GM12878 (cell line): Measurements from ENCODE around the gene MGAT1. TPM values are rescaled to one million over a fixed set of nuclear protein-coding genes. Genes with fewer than 3 reads are reported as not detected.

ENCODE experiments used
- BHLHE40 ChIP-seq, 2 experiments: fragments of 450-650 bp in 1 of 2; IDR thresholded peaks; 2 replicates each; pipeline ENCODE4 v1.6.1; 2011 to 2017; ENCODE audit warnings: low read depth in 2 of 2, borderline replicate concordance in 1 of 2, improper control_type of control experiment in 1 of 2, low read length in 1 of 2, mild to moderate bottlenecking in 1 of 2
- GABPA ChIP-seq: IDR thresholded peaks from 2 replicates; pipeline ENCODE4 v1.6.1; 2014; ENCODE audit warnings: antibody characterized with exemption, low read depth, mild to moderate bottlenecking, inconsistent platforms
- NFYA ChIP-seq: IDR thresholded peaks from 2 replicates; pipeline ENCODE4 v1.6.1; 2011; ENCODE audit warnings: low read depth, mild to moderate bottlenecking, low read length, improper control_type of control experiment, borderline replicate concordance
- POLR2A ChIP-seq: IDR thresholded peaks from 2 replicates; pipeline ENCODE4 v1.6.1; 2011; ENCODE audit warnings: low read depth, mild to moderate bottlenecking, low read length
- TCF12 ChIP-seq: IDR thresholded peaks from 2 replicates; pipeline ENCODE4 v1.6.1; 2011; ENCODE audit warnings: low read depth, mild to moderate bottlenecking, low read length
- polyA plus RNA-seq, 11 experiments: library from polyadenylated mRNA; depleted of rRNA in 4 of 11; unstranded in 6 of 11; stranded (reverse) in 5 of 11; fragments of >200 nt; fragmentation: Nextera tagmentation in 4 of 11; fragmentation: Illumina TruSeq in 1 of 11; extraction: Ambion mirVana in 4 of 11; extraction: Trizol in 1 of 11; gene quantifications; 1 replicate in 1 of 11; 2 replicates in 10 of 11; pipeline versions ENCODE4 v1.2.1 to v1.2.3, GENCODE V29; 2011 to 2016; ENCODE audit warnings: inconsistent platforms in 2 of 11, missing spikeins in 2 of 11, low read depth in 1 of 11
- total RNA-seq, 4 experiments: library from RNA; depleted of rRNA in 3 of 4; stranded (reverse); fragments of >200 nt in 3 of 4; fragmentation: Illumina TruSeq in 1 of 4; extraction: Trizol in 1 of 4; gene quantifications; 2 replicates each; pipeline versions ENCODE4 v1.2.1 to v1.2.3, GENCODE V29; 2013 to 2021
- TF ChIP-seq, protein P1 (sequence below): IDR thresholded peaks from 2 replicates; pipeline ENCODE4 v1.6.1; 2011; ENCODE audit warnings: mild to moderate bottlenecking, low read depth, low read length, moderate library complexity; ENCODE audit not compliant: insufficient replicate concordance
- TF ChIP-seq, protein P2 (sequence below): IDR thresholded peaks from 2 replicates; pipeline ENCODE4 v1.6.1; 2012; ENCODE audit warnings: low read depth, low read length, improper control_type of control experiment
- TF ChIP-seq, protein P3 (sequence below): fragments of 150-350 bp; IDR thresholded peaks from 2 replicates; pipeline ENCODE4 v1.6.1; 2014; ENCODE audit warnings: mild to moderate bottlenecking, low read depth, low read length
- TF ChIP-seq, protein P4 (sequence below): fragments of 450-650 bp; IDR thresholded peaks from 2 replicates; pipeline ENCODE4 v1.6.1; 2017; ENCODE audit warnings: mild to moderate bottlenecking, moderate library complexity
- TF ChIP-seq, protein P5 (sequence below): fragments of 450-650 bp; IDR thresholded peaks from 2 replicates; pipeline ENCODE4 v1.6.1; 2017; ENCODE audit warnings: antibody characterized with exemption, mild to moderate bottlenecking, moderate library complexity
- TF ChIP-seq, protein P6 (sequence below): IDR thresholded peaks from 2 replicates; pipeline ENCODE4 v1.6.1; 2012; ENCODE audit warnings: low read depth, low read length, improper control_type of control experiment

MGAT1 gene
- total and polyA plus RNA-seq, 10 of the 15 experiments (the other 5 are each of a cell fraction or from before 2014, with no cell fraction given), result 3.1 to 88.4 (median 62.7) TPM

DNA sequence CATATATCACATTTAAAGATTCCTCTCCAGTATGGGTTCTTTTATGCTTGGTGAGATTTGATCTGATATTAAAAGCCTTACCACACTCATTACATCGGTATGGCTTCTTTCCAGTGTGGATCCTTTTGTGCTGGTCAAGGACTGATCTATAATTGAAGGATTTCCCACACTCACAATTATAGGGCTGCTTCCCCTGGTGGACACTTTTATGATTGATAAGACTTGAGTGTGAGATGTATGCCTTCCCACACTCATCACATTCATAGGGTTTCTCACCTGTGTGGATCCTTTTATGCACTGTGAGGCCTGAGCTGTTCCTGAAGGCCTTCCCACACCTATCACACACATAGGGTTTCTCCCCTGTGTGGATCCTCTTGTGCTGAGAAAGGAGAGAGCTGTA, 46.3 kb upstream of the MGAT1 start (continued):
- TF ChIP-seq, protein P1, sequence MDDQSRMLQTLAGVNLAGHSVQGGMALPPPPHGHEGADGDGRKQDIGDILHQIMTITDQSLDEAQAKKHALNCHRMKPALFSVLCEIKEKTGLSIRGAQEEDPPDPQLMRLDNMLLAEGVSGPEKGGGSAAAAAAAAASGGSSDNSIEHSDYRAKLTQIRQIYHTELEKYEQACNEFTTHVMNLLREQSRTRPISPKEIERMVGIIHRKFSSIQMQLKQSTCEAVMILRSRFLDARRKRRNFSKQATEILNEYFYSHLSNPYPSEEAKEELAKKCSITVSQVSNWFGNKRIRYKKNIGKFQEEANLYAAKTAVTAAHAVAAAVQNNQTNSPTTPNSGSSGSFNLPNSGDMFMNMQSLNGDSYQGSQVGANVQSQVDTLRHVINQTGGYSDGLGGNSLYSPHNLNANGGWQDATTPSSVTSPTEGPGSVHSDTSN, result no peak
- TF ChIP-seq, protein P2, sequence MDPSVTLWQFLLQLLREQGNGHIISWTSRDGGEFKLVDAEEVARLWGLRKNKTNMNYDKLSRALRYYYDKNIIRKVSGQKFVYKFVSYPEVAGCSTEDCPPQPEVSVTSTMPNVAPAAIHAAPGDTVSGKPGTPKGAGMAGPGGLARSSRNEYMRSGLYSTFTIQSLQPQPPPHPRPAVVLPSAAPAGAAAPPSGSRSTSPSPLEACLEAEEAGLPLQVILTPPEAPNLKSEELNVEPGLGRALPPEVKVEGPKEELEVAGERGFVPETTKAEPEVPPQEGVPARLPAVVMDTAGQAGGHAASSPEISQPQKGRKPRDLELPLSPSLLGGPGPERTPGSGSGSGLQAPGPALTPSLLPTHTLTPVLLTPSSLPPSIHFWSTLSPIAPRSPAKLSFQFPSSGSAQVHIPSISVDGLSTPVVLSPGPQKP, result no peak
- TF ChIP-seq GABPA, result no peak
- TF ChIP-seq NFYA, result no peak
- TF ChIP-seq, protein P3, sequence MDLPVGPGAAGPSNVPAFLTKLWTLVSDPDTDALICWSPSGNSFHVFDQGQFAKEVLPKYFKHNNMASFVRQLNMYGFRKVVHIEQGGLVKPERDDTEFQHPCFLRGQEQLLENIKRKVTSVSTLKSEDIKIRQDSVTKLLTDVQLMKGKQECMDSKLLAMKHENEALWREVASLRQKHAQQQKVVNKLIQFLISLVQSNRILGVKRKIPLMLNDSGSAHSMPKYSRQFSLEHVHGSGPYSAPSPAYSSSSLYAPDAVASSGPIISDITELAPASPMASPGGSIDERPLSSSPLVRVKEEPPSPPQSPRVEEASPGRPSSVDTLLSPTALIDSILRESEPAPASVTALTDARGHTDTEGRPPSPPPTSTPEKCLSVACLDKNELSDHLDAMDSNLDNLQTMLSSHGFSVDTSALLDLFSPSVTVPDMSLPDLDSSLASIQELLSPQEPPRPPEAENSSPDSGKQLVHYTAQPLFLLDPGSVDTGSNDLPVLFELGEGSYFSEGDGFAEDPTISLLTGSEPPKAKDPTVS, result no peak
- TF ChIP-seq BHLHE40 (IDR thresholded peaks at IDR 0.05; ENCODE audit: borderline replicate concordance in 1 of 2, low read depth in 2 of 2, low read length in 1 of 2), result no peak
- TF ChIP-seq, protein P4, sequence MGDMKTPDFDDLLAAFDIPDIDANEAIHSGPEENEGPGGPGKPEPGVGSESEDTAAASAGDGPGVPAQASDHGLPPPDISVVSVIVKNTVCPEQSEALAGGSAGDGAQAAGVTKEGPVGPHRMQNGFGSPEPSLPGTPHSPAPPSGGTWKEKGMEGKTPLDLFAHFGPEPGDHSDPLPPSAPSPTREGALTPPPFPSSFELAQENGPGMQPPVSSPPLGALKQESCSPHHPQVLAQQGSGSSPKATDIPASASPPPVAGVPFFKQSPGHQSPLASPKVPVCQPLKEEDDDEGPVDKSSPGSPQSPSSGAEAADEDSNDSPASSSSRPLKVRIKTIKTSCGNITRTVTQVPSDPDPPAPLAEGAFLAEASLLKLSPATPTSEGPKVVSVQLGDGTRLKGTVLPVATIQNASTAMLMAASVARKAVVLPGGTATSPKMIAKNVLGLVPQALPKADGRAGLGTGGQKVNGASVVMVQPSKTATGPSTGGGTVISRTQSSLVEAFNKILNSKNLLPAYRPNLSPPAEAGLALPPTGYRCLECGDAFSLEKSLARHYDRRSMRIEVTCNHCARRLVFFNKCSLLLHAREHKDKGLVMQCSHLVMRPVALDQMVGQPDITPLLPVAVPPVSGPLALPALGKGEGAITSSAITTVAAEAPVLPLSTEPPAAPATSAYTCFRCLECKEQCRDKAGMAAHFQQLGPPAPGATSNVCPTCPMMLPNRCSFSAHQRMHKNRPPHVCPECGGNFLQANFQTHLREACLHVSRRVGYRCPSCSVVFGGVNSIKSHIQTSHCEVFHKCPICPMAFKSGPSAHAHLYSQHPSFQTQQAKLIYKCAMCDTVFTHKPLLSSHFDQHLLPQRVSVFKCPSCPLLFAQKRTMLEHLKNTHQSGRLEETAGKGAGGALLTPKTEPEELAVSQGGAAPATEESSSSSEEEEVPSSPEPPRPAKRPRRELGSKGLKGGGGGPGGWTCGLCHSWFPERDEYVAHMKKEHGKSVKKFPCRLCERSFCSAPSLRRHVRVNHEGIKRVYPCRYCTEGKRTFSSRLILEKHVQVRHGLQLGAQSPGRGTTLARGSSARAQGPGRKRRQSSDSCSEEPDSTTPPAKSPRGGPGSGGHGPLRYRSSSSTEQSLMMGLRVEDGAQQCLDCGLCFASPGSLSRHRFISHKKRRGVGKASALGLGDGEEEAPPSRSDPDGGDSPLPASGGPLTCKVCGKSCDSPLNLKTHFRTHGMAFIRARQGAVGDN, result no peak
- TF ChIP-seq POLR2A, result no peak
- TF ChIP-seq, protein P5, sequence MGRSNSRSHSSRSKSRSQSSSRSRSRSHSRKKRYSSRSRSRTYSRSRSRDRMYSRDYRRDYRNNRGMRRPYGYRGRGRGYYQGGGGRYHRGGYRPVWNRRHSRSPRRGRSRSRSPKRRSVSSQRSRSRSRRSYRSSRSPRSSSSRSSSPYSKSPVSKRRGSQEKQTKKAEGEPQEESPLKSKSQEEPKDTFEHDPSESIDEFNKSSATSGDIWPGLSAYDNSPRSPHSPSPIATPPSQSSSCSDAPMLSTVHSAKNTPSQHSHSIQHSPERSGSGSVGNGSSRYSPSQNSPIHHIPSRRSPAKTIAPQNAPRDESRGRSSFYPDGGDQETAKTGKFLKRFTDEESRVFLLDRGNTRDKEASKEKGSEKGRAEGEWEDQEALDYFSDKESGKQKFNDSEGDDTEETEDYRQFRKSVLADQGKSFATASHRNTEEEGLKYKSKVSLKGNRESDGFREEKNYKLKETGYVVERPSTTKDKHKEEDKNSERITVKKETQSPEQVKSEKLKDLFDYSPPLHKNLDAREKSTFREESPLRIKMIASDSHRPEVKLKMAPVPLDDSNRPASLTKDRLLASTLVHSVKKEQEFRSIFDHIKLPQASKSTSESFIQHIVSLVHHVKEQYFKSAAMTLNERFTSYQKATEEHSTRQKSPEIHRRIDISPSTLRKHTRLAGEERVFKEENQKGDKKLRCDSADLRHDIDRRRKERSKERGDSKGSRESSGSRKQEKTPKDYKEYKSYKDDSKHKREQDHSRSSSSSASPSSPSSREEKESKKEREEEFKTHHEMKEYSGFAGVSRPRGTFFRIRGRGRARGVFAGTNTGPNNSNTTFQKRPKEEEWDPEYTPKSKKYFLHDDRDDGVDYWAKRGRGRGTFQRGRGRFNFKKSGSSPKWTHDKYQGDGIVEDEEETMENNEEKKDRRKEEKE, result no peak
- TF ChIP-seq, protein P6, sequence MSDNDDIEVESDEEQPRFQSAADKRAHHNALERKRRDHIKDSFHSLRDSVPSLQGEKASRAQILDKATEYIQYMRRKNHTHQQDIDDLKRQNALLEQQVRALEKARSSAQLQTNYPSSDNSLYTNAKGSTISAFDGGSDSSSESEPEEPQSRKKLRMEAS, result no peak
- no peak for TF ChIP-seq TCF12
- TF ChIP-seq, all 136 proteins: peak for 0
